HG02870 (cell line): Measurements from ENCODE around the gene CMSS1.

ENCODE experiments used
- ATAC-seq: cut with Tn5 transposase; IDR thresholded peaks from one replicate; pipeline ENCODE4 v1.9.1; 2021; ENCODE audit warnings: mild to moderate bottlenecking, moderate library complexity; ENCODE audit not compliant: unreplicated experiment

The CMSS1 gene

DNA sequence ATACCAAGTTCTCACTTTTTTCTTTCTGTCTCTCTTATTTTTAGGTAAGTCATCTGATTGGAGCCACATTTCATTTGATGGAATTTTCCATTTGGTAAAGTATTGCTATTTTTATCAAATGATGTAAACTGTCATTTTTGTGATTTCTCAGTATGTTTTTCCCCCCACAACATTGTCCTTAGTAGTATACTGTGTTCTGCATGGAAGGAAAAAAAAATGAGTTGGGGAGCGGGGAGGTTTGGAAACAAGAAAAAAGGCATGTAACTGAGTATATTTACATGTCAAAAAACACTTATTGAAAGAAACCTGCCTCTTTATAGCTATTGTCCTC is 192.4 kb downstream of the CMSS1 start:
- ATAC-seq: no peak

DNA sequence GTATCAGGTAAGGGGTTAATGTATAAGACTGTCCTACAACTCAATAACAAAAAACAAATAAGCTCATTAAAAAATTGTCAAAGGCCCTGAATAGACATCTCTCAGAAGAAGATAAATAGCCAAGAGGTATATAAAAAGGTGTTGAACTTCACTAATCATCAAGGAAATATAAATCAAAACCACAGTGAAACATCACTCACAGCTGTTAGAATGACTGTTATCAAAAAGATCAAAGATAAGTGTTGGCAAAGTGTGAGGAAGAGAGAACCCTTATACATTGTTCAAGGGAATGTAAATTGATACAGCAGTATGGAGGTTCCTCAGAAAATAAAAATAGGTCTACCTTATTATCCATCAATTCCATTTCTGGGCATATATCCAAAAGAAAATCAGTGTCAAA is 201.1 kb downstream of the CMSS1 start:
- ATAC-seq: no peak

DNA sequence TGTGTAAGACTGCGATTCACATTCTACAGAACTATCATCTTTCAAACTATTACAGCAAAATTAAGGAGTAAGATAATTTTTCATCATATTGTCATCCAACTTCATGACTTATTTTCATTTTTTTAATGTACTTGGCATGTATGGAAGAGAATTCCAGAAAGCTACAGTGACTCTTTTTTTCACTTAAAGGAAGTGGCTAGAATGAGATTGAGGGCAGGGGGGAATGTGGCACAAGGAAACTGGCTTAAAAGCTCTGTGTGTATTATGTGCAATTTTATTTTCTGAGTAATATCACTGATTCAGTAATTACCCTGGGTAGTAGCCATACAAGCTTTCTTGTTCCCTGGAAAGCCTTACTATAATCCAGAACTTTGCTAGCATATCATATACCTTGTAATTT is 202.1 kb downstream of the CMSS1 start:
- no peak for ATAC-seq

DNA sequence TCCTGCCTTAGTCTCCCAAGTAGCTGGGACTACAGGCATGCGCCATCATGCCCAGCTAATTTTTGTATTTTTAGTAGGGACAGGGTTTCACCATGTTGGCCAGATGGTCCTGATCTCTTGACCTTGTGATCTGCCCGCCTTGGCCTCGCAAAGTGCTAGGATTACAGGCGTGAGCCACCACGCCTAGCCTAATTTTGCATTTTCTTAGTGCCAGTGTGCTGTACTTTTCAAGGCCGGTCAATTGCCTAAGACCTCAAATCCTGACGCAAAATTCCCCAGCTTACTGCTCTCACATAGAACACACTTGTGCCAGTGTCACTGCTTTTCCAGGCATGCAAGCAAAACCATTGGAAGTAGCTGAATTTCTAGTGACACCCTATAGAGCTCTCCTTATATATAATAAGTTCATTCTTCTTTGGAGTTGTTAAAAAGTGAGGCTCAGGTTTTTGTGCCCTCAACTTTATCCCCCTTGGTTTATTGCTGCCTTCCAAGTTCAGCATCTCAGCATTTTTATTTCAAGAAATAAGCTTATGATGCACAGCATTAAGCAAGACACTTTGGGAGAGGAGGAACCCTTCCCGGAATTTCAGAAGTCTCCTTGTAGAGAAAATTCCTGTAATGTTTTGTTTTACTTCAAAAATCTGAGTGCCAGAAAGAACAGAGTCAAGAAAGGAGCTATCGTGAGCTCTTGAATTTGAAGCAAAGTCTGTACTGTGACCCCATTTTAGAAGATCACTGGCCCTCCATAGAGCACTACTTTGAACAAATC is 203.4 kb downstream of the CMSS1 start:
- ATAC-seq: no peak

DNA sequence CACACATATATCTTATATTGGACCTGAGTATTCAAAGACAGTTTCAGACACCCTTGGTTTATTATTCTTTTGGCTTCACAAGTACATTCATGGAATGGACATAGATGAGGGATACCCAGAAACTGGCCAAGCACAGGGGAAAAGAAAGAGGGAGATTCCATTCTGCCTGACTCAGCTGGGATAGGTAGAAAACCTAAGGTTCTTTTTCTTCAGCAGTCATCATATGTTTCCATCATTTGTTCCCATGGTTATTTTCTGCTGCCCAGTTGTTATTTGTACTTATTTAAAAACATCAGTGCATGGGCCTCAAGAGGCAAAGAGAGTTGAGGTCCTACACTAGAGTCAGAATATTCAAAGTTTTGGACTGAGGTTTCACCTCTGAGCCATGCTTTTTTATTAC is 204.8 kb downstream of the CMSS1 start:
- ATAC-seq: no peak

DNA sequence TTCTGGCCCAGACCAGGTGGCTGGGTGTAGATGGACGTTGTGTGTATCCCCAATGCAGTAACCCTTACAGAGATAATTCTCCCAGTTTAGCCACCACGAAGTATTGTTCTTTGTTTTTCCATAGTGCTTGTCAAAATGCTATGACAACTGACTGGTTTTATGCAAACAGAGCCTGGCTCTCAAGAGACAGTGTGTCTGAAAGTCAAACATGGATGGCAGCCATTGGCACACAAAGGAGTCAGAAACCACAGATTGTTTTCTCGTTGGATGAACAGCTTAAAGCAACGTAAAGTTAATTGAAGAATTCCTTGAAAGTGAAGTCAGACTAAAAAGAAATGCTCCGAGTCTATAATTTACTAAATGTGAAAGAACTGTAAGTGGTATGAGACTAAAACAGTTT is 205.5 kb downstream of the CMSS1 start:
- no peak for ATAC-seq

DNA sequence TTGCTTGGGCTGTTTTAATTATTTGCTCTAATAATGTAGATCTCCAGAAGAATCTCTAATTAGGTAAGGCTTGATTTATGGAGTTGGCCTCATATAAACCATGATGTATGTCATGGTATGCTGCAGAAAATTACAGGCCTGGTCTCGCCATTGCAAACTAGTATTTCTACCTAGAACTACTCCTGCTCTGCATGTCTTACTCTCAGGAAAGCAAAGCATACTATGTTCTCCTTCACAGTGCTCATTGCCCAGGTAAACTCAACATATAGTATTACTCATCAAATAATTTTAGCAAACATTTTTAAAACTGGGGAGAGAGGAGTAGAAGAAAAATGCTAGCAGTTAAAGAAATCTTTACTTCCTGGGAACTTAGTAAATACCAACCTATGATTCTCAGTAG is 205.9 kb downstream of the CMSS1 start:
- ATAC-seq: no peak

DNA sequence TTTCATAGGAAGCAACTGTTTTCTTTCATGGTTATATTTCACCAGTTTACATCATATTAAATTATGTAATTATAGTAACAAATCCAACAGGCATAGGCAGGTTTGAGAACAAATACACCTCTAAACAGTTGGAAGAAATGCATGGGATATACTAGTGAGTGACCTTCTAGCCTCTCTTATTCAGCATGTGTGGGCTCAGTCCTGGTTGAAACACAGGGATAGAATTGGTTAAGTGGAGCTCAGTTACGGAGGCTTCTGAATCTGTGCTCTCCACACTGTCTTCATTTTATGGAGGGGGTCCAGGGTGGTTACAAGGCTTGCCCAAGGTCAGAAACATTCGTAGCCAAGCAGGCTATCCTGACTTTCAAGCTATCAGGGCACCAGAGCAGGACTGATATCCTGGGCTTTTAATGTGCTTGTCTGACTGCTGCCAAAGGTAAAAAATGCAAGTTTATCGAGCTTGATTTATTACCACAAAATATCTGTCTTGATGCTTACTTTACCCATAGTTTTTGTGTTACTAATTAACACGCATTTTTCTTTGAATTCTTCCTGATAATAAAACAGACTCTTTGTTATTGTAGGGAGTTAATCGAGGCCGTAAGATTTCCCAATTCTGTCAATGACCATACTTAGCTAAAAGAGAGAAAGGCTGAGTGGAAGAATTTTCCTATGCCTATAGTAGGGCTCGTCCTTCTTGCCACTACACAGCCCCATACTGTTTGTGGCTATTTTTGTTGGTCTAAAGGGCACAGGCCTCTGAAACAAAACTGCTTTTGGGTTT is 207.1 kb downstream of the CMSS1 start:
- no peak for ATAC-seq

DNA sequence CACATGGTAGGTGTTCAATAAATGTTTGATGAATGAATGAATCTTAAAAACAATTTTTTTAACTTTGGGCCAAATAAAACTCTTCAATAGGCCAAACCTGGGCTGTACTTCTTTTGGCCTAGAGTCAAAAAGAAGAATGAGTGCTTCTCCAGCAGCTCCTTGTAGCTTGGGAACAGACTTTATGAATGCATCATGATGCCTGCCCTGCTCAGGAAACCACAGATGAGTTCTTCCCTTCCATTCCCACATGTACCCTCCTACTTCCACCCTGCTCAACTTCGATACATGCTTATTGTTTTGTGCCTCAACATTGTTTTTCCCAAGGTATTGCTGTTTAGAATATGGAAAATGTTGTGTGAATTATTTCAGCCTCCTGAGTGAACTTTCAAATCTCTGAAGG is 209.7 kb downstream of the CMSS1 start:
- ATAC-seq: no peak

DNA sequence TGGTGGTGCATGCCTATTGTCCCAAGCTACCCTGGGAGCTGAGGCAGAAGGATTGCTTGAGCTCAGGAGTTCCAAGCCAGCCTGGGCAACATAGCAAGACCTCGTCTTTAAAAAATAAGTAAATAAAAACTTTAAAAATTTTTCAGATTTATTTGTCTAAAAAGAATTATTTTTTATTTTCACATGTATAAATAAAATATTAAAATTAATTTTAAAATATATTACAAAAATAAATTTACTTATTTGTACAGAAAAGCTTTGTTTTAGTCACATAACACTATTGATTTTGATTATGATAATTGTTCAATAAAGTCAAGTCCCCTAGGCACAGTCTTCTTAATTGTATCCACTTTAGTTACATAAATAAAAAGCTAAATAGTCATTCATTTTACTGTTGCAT is 211.4 kb downstream of the CMSS1 start:
- ATAC-seq: no peak

DNA sequence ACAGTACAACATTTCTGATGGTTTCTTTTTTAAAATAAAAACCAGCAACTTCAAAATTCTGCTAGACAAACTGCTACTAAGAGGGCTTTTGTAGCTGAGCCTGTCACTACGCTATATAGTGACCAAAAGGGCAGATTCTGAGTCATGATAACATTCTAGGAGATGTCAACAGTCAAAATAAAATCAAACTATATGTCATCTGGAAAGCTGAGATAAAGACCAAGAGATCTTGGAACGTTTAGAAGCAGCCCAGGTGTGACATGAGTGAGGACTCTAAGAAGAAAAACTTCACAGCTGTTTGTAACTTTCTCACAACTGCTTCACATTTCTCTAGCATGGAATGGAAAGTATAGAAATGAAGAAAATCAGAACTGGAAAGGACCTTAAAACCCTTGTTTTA is 212.0 kb downstream of the CMSS1 start:
- ATAC-seq: peak; percentile 75

DNA sequence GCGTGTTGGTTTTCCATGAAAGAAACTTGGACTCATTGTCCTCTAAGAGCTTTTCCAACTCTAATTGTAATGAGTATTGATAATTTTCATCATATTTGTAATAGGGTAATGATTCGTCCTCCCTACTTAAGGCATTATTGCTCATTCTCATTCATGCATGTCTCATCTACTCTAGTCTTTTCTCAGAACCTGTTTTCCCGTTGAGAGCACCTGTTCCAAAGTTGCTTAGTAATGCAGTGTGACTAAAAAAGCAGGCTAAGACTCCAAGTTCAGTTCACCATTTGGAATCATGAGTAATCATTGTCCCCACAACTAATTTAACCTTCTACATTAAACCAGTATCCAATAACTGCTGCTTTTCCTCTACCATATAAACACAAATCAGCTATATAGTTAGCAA is 212.7 kb downstream of the CMSS1 start:
- ATAC-seq: peak; percentile 39

DNA sequence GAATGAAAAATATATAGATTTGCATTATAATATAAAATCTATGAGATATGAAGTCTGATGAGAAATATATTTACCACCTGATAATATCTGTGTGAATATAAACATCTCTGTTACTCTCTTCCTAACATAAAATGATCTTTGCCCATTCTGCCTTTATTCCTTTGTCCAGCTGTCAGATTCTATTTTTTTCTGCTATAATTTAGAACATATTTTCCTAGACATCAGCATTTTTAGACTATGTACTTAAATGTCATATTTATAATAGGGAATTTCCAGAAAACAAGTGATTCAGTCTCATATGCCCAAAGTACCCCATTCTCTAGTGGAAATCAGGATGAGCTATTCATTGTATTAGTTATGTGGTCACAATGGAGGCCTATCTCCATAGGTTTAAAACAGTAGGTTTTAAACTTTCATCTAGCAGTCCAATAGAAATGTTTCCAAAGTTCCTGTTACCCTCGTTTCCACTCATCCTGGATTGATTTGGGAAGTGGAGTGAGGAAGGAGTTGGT is 213.3 kb downstream of the CMSS1 start:
- ATAC-seq: no peak

DNA sequence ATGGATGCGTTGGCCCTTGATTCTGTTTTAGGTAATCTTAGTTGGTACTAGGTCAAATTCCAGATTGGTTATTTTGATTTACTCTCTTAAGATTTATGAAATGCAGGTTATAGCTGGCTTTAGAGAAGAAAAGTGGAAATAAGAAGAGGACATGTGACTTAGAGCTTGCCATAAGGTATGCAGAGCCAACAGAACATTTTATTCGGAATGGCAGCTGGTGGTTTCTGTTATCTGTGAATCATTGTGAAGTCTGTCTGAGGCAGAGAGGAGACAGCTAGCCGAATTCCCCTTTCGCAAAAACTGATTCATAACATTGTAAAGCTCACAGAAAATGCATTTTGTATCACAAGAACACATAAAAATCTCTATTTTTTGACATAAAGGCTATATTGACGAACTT is 214.6 kb downstream of the CMSS1 start:
- ATAC-seq: no peak

DNA sequence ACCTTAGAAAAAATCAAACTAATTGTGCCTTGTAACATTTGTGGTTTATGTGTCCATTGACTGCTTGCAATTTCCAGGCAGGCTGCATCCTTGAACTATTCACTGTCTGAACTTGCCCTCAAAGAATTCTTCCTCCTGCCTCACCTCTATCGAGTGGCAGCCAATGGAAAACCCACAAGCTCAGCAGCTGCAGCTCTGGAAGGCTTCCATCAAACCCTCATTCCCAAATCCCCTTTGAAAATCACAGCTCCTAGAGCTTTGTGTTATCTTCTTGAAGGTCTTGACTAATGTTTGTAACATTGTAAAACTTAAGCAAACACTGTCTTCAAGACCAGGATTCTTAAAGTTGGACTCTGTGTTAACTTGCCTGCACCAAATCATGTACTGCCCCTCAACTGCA is 215.5 kb downstream of the CMSS1 start:
- ATAC-seq: no peak

DNA sequence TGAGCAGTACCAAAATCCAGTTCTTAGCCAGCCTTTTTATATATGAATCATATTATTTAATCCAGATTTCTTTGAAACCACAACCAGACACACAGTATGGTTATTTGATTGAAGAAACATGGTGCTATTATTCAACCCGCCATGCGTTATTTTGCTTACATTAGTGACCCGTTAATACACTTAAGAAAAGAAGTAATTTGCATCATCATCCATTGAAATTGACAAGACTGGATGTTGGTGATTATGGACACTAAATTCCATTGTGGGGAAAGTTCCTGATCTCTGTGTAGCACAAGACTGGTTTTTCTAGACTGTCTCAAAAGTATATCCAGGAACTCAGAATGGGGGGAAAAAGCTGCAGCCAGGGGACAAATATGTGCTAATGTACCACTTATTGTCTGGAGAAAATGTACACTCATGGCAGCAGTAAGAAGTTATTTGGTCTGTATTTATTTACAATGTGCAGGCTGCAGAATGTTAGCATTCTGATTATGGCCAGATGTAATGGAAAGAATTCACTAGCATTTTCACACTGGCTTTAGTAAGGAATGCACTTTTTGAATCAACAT is 216.3 kb downstream of the CMSS1 start:
- no peak for ATAC-seq

DNA sequence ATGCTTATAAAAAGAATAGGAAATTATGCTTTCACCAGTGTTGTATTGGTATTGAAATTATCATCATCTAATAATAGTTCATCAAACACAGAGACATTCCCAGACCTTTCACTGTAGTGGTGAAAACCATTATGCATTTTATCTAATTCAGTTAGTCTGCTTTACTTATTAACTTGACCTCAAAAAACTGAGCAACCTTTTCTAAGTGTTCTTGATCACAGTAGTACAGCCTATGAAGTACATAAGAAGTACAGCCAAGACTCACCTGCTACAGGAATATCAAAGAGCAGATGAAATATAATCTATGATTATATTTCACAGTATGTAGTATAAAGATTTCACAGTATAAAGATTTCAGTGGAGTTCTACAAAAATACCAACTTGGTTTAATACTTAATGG is 221.4 kb downstream of the CMSS1 start:
- ATAC-seq: no peak

DNA sequence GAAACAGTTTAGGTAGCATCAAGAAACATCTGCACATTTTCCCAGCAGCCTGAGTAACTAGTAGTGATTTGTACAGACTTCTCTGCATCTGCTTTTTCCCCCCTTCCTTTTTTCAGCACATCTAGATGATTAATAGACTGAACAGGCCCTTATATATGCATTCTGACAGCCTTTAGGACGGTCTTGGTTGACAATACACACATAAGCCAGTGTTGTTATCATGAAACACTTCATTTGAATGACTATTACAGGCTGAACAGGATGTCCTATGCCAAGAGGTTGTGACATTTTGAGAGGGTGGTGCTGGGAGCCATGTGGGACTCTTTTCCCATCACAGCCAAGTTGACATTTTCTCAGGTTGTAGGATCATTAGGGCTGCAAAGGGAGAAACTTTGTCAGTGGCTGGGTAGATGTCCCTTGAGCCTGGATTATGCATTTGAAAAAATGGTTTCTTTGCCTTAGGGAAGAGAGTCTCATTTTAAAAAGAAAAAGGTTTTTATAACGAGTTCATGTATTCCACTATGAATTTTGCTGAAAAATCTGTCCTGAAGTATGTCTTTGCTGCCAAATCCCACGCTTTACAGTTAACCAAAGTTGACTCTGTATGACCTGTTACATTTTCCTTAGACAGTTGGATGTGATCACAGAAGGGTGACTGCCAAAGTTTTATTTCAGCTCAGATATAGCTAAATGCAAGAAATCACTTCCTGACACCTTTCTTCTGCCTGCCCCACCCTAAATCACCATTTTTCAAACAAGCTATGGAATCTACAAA is 223.0 kb downstream of the CMSS1 start:
- no peak for ATAC-seq

DNA sequence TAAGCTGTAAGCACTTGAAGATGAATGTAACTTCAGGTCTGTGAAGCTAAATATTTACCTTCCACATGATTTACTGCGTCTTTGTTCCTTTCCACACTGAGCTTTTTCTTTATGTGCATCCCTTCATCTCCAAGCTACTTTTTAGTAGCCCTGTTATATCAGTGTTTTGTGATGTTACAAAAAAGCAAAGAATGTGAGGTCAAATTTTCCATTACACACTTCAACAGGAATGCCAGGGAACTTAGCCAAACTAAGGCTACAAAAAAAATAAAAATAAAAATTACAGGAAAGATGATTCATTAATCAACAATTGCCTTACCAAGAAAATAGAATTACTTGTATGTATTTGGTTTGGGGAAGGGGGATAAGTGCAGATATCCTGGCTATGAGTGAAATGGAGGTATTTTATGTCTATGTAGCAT is 223.7 kb downstream of the CMSS1 start:
- ATAC-seq: no peak

DNA sequence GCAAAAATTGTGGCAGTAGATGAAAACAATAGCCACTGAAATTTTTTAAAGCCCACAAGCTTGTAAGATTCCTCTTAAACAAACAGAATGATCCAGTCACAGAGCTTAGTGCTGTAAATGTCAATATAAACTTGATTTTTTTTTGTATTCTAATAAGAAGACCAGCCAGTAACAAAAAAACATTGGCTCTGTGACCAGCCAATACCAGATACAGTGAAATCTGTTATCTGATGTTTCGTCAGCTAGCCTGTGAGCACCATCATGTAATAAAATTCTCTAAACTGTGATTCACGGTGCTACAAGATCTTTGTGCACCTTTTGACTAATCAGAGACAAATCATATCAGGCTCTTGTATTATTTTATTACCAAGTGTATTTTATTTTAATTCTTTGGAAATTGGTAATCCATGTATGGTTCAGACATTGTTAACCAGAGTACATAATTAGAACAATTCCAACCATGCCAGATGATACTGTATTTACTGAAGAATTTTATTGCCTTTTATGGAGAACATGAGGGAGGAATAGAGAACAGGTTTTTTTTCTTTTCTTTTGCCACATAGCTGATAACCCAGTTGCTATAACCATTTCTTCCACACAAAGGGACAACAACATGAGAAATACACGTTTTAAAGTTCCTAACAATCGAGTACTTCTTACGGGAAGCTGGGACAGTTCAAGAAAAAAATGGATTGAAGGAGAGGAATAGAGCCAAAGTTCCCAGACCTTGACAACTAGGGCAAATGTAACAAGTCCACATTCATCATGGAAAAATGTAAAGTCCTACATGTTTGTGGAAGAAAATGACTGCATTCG is 224.7 kb downstream of the CMSS1 start:
- no peak for ATAC-seq
